GM20000 (cell line): ENCODE data around the gene SELPLG.

Source experiments
- DNase-seq: peaks from one replicate; pipeline ENCODE4 v3.0.0; 2012; ENCODE audit warnings: low spot score
- CTCF ChIP-seq: IDR thresholded peaks from 2 replicates; pipeline ENCODE4 v1.5.1; 2012; ENCODE audit warnings: mild to moderate bottlenecking, control low read depth; ENCODE audit errors: extremely low read depth, missing control alignments

The SELPLG gene

GRCh38 chr12:108602976-108603704 is 30.6 kb downstream of the SELPLG start:
- TF ChIP-seq CTCF: no peak
- DNase-seq: no peak

GRCh38 chr12:108602209-108602705 is 31.4 kb downstream of the SELPLG start:
- DNase-seq: no peak
- TF ChIP-seq CTCF: no peak

GRCh38 chr12:108600702-108601007 is 33.0 kb downstream of the SELPLG start:
- DNase-seq: no peak
- no peak for TF ChIP-seq CTCF

GRCh38 chr12:108599948-108600701 is 33.6 kb downstream of the SELPLG start:
- TF ChIP-seq CTCF: no peak

GRCh38 chr12:108599541-108599940 is 34.2 kb downstream of the SELPLG start:
- no peak for DNase-seq
- no peak for TF ChIP-seq CTCF

More at GRCh38 chr12:108599948-108600701, 33.6 kb downstream of the SELPLG start:
- no peak for DNase-seq

- TF ChIP-seq CTCF: no peak
- DNase-seq: no peak
Measured at GRCh38 chr12:108598553-108599250, 35.0 kb downstream of the SELPLG start.
